ENCODE data around the gene S100B. TPM values are rescaled to one million over a fixed set of nuclear protein-coding genes. Genes with fewer than 3 reads are reported as not detected.

S100B gene
- total RNA-seq, 5 donors from 2014 or later (not counting 1 experiment from before 2014, with no cell fraction given) = 0.49 to 11.4 (median 8.9) TPM

DNA sequence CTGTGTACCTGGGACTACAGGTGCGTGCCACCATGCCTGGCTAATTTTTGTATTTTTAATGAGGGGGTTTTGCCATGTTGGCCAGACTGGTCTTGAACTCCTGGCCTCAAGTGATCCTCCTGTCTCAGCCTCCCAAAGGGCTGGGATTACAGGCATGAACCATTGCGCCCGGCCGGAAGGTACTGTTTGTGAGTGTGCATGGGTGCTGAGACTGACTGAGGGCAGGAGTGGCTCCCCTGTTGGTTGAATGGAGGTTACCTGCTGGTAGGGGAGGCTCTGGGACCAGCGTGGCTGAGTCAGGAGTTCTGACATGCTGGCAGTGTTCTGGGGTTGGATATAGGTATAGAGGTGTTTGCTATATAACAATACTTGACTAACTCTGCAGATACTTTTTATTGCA is 41.0 kb upstream of the S100B start:
- no peak for DNase-seq
- H3K27me3 ChIP-seq (replicated peaks in 1 of 2; ENCODE audit: control insufficient read depth in 2 of 2, extremely low read depth in 1 of 2, insufficient read depth in 2 of 2, low read length in 1 of 2) = no peaks in the 10 kb centered on the region
- POLR2A ChIA-PET = no interaction called here
- Mint-ChIP-seq H3K4me3 (no peak overlapping the region), H3K36me3 (peaks cover 74% of the 10 kb centered on the region), H3K4me1 (peaks cover 50 to 63% (median 57%) of the 10 kb centered on the region in 3 donors), H3K9me3 (no peaks in the 10 kb centered on the region), H3K27ac (peak overlapping the region in 1 of 2 donors; percentile 64), H3K27me3 (no peaks in the 10 kb centered on the region)
- WGBS (ENCODE audit: insufficient coverage) = 100% methylated on average over 1 of the region's 5 CpGs
- peaks cover 39 to 97% of the 10 kb centered on the region in 2 donors for H3K36me3 ChIP-seq (ENCODE audit: control insufficient read depth in 2 of 2, extremely low read depth in 1 of 2, insufficient read depth in 1 of 2, low read length in 1 of 2)
- no peak for ATAC-seq (replicated peaks in 1 of 4)
- CTCF ChIA-PET = interaction anchor here in 1 of 2 donors (0.7 kb wide), 1 partner anchor 170 kb away, joined by 3 read pairs; no protein-coding TSS in a partner anchor
- no peak overlapping the region for H3K27ac ChIP-seq (ENCODE audit: low read length)
- H3K4me3 ChIP-seq (ENCODE audit: control insufficient read depth in 1 of 2, extremely low read depth in 1 of 2, low read length in 1 of 2) = no peak overlapping the region
- H3K4me1 ChIP-seq (ENCODE audit: control insufficient read depth in 1 of 2, extremely low read depth in 1 of 2, insufficient read depth in 2 of 2, low read length in 2 of 2) = peaks cover 0 to 33% of the 10 kb centered on the region in 2 experiments
- no peaks in the 10 kb centered on the region for H3K9me3 ChIP-seq

DNA sequence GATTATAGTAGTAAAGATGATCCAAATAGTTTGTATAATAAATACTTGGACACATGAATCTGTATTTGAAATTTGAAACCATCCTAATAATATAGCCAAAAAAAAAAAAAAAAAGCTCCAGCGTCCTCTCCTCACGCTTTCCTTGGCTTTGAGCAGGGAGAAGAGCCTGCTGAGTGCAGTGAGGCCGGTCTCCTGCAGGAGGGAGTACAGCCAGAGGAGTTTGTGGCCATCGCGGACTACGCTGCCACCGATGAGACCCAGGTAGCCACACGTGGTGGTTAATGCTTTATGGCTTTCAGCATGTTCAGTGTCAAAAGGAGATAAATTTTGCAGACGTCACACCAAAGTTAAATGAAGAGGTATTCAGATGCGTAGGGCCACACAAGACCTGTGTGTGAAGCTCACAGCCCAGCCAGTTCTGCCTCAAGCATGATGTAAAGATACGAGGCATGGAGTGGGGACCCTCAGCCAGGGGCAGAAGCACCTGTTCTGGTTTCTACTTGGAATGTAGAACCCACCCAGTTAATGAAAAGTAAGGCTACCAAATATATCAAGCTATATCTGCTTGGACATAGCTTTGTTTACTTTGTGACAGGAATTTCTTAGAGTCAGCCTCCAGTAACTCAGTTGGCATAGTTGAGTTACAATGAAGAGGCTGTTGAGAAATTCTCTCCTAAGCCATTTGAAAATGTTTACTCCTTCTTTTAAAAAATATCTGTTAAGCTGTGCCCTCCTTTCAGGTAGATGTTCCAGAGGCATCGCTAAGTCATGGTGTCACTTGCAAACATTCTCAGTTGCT is 38.7 kb upstream of the S100B start:
- Histone ChIP-seq H3K4me3 (ENCODE audit: control insufficient read depth in 1 of 2, extremely low read depth in 1 of 2, low read length in 1 of 2) (no peak overlapping the region), H3K4me1 (ENCODE audit: control insufficient read depth in 1 of 2, extremely low read depth in 1 of 2, insufficient read depth in 2 of 2, low read length in 2 of 2) (peaks cover 12 to 18% of the 10 kb centered on the region in 2 experiments), H3K36me3 (ENCODE audit: control insufficient read depth in 2 of 2, extremely low read depth in 1 of 2, insufficient read depth in 1 of 2, low read length in 1 of 2) (peaks cover 21 to 78% of the 10 kb centered on the region in 2 donors), H3K27ac (ENCODE audit: low read length) (no peak overlapping the region), H3K27me3 (replicated peaks in 1 of 2; ENCODE audit: control insufficient read depth in 2 of 2, extremely low read depth in 1 of 2, insufficient read depth in 2 of 2, low read length in 1 of 2) (no peaks in the 10 kb centered on the region), H3K9me3 (no peaks in the 10 kb centered on the region)
- H3K27me3 Mint-ChIP-seq = no peaks in the 10 kb centered on the region
- H3K4me3 Mint-ChIP-seq = no peak overlapping the region
- no peak for ATAC-seq (replicated peaks in 1 of 4)
- 95% methylated on average over 8 of the region's 12 CpGs for WGBS (ENCODE audit: insufficient coverage)
- H3K9me3 Mint-ChIP-seq = no peaks in the 10 kb centered on the region
- H3K27ac Mint-ChIP-seq = no peak overlapping the region
- peaks cover 60 to 71% (median 61%) of the 10 kb centered on the region in 3 donors for H3K4me1 Mint-ChIP-seq
- ChIA-PET POLR2A (interaction anchor here in 1 of 2 donors (0.6 kb wide), 1 partner anchor 114 kb away, joined by 4 read pairs; no protein-coding TSS in a partner anchor), CTCF (no interaction called here)
- DNase-seq = no peak
- peaks cover 64% of the 10 kb centered on the region for H3K36me3 Mint-ChIP-seq

DNA sequence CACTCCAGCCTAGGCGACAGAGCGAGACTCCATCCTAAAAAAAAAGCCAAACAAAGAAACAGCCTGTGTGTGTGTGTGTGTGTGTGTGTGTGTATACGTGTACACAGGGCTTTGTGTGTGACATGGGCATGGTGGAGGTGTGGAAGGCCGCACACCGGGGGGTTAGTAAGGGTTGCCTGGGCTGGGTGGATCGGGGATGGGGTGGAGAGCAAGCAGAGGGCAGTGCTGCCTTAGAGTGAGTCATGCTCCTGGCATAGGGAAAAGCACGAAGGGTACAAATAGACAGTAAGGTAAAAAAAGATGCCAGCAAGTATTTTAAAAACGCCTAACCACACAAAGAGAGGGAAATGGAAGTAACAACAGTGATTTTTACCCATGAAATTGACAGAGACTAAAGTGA is 36.8 kb upstream of the S100B start:
- H3K27me3 ChIP-seq (replicated peaks in 1 of 2; ENCODE audit: control insufficient read depth in 2 of 2, extremely low read depth in 1 of 2, insufficient read depth in 2 of 2, low read length in 1 of 2) = no peaks in the 10 kb centered on the region
- peak overlapping the region in 1 of 3 donors; percentile 28 for H3K4me3 Mint-ChIP-seq
- H3K9me3 Mint-ChIP-seq = no peaks in the 10 kb centered on the region
- H3K9me3 ChIP-seq = no peaks in the 10 kb centered on the region
- no peaks in the 10 kb centered on the region for H3K27me3 Mint-ChIP-seq
- no peak for DNase-seq
- ATAC-seq (replicated peaks in 1 of 4) = no peak
- H3K4me3 ChIP-seq (ENCODE audit: control insufficient read depth in 1 of 2, extremely low read depth in 1 of 2, low read length in 1 of 2) = no peak overlapping the region
- peaks cover 20 to 21% of the 10 kb centered on the region in 2 experiments for H3K4me1 ChIP-seq (ENCODE audit: control insufficient read depth in 1 of 2, extremely low read depth in 1 of 2, insufficient read depth in 2 of 2, low read length in 2 of 2)
- peak overlapping the region; percentile 9 to 49 for H3K27ac Mint-ChIP-seq
- no peak overlapping the region for H3K27ac ChIP-seq (ENCODE audit: low read length)
- 100% methylated on average over 4 of the region's 8 CpGs for WGBS (ENCODE audit: insufficient coverage)
- peaks cover 63 to 74% (median 65%) of the 10 kb centered on the region in 3 donors for H3K4me1 Mint-ChIP-seq
- H3K36me3 ChIP-seq (ENCODE audit: control insufficient read depth in 2 of 2, extremely low read depth in 1 of 2, insufficient read depth in 1 of 2, low read length in 1 of 2) = peaks cover 15 to 66% of the 10 kb centered on the region in 2 donors
- ChIA-PET POLR2A (no interaction called here), CTCF (interaction anchor here in 1 of 2 donors (0.6 kb wide), 1 partner anchor 25 kb away, joined by 3 read pairs; no protein-coding TSS in a partner anchor)
- H3K36me3 Mint-ChIP-seq = peaks cover 56% of the 10 kb centered on the region

DNA sequence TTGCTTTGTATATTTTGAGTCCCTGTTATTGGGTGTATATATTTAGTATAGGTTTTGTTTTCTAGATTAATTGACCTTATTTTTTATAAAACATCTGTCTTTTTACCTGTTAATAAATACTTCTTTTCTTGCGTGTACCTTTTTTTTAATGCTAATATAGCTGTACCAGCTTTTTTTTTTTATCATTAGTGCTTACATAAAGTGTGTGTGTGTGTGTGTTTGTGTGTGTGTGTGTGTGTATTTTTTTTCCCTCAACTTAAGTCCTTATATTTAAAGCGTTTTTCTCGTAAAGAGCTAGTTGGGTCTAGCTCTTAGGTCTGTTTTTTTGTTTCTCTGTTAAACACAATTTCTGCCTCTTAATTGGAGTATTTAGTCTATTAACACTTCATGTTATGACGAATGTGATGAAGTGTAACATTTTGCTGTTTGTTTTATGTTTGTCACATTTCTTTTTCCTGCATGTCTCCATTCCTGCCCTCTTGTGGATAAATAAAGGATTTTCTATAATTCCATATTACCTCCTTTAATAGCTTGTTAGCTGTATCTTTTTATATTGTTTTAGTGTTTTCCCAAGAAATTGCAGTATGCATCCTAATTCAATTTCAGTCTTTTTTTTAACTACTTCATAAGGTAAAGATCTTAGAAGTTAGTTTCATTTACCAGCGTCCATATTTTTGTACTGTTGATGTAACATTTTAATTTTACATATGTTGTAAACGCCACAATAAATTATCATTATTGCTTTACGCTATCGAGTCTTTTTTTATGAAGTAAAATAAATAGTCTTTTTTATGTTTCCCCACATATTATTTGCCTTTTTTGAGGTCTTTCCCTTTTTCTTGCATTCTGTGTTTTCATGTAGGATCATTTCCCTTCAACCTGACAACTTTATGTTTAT is 34.9 kb upstream of the S100B start:
- no peak overlapping the region for H3K4me3 ChIP-seq (ENCODE audit: control insufficient read depth in 1 of 2, extremely low read depth in 1 of 2, low read length in 1 of 2)
- ATAC-seq (replicated peaks in 1 of 4) (no peak), DNase-seq (peak in 1 of 35 experiments; percentile 56)
- H3K27me3 Mint-ChIP-seq = no peaks in the 10 kb centered on the region
- peaks cover 62 to 70% (median 63%) of the 10 kb centered on the region in 3 donors for H3K4me1 Mint-ChIP-seq
- H3K27ac Mint-ChIP-seq = peak overlapping the region; percentile 56 to 82
- CTCF ChIA-PET = interaction anchor here (0.6 to 2.4 kb wide), 15 partner anchors 18 to 496 kb away, joined by 3 to 25 read pairs (median 4); partner anchors contain the start of gene DIP2A (in 1 of the 2)
- WGBS (ENCODE audit: insufficient coverage) = no CpG with 5 or more reads among the region's 8 CpGs
- H3K9me3 ChIP-seq = no peaks in the 10 kb centered on the region
- H3K27me3 ChIP-seq (replicated peaks in 1 of 2; ENCODE audit: control insufficient read depth in 2 of 2, extremely low read depth in 1 of 2, insufficient read depth in 2 of 2, low read length in 1 of 2) = no peaks in the 10 kb centered on the region
- POLR2A ChIA-PET = interaction anchor here (0.6 kb wide), 3 partner anchors 18 to 264 kb away, joined by 3 to 4 read pairs (median 3); no protein-coding TSS in a partner anchor
- peak overlapping the region; percentile 79 to 100 (median 95) for H3K4me3 Mint-ChIP-seq
- peaks cover 23 to 27% of the 10 kb centered on the region in 2 experiments for H3K4me1 ChIP-seq (ENCODE audit: control insufficient read depth in 1 of 2, extremely low read depth in 1 of 2, insufficient read depth in 2 of 2, low read length in 2 of 2)
- H3K9me3 Mint-ChIP-seq = no peaks in the 10 kb centered on the region
- no peak overlapping the region for H3K27ac ChIP-seq (ENCODE audit: low read length)
- peaks cover 14 to 46% of the 10 kb centered on the region in 2 donors for H3K36me3 ChIP-seq (ENCODE audit: control insufficient read depth in 2 of 2, extremely low read depth in 1 of 2, insufficient read depth in 1 of 2, low read length in 1 of 2)
- H3K36me3 Mint-ChIP-seq = peaks cover 40% of the 10 kb centered on the region

DNA sequence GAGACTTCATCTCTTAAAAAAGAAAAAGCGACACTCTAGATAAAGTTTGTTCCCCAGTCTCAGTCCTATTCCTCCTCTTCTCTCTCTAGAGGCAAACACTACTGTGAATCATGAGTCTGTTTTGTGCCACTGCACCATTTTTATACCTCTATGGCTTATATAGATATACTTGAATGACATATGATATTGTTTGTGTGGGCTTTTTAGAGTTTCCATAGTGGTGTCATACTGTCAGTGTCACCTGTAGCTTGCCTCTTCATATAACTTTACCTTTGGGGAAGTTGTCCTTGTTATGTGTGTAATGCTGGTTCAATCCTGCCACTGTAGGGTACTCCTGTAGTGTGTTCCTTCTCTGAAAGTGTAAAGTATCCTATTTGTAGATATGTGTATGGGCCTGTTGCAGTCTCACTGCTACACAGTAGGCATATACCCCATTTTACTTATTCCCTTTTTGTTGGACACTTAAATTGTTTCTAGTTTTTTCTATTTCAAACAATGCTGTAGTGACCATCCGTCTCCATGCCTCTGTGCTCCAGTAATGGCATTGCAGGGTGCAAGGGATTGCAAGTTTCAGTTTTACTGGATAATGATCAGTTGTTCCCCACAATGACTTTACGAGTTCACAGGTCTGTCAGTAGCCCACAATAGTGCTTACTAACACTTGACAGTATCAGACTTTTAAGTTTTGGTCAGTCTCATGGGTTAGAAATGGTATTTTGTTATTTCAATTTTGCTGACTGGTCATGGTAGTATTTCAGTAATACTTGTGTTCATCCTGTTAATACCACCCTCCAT is 33.3 kb upstream of the S100B start:
- CTCF ChIA-PET = interaction anchor here (1.0 to 2.4 kb wide), 4 partner anchors 86 to 139 kb away, joined by 3 to 9 read pairs (median 6); no protein-coding TSS in a partner anchor
- H3K27ac ChIP-seq (ENCODE audit: low read length) = no peak overlapping the region
- H3K36me3 Mint-ChIP-seq = peaks cover 29% of the 10 kb centered on the region
- ATAC-seq (replicated peaks in 1 of 4) (no peak), DNase-seq (no peak)
- peaks cover 8 to 30% of the 10 kb centered on the region in 2 donors for H3K36me3 ChIP-seq (ENCODE audit: control insufficient read depth in 2 of 2, extremely low read depth in 1 of 2, insufficient read depth in 1 of 2, low read length in 1 of 2)
- H3K27me3 ChIP-seq (replicated peaks in 1 of 2; ENCODE audit: control insufficient read depth in 2 of 2, extremely low read depth in 1 of 2, insufficient read depth in 2 of 2, low read length in 1 of 2) = no peaks in the 10 kb centered on the region
- peaks cover 77 to 81% (median 78%) of the 10 kb centered on the region in 3 donors for H3K4me1 Mint-ChIP-seq
- POLR2A ChIA-PET = interaction anchor here in 1 of 2 donors (3.4 kb wide), 1 partner anchor 78 kb away, joined by 11 read pairs; no protein-coding TSS in a partner anchor
- H3K27me3 Mint-ChIP-seq = no peaks in the 10 kb centered on the region
- H3K4me1 ChIP-seq (ENCODE audit: control insufficient read depth in 1 of 2, extremely low read depth in 1 of 2, insufficient read depth in 2 of 2, low read length in 2 of 2) = peaks cover 39 to 40% of the 10 kb centered on the region in 2 experiments
- H3K9me3 Mint-ChIP-seq = no peaks in the 10 kb centered on the region
- peak overlapping the region; percentile 73 to 88 for H3K27ac Mint-ChIP-seq
- H3K9me3 ChIP-seq = no peaks in the 10 kb centered on the region
- peak overlapping the region; percentile 6 to 72 for H3K4me3 ChIP-seq (ENCODE audit: control insufficient read depth in 1 of 2, extremely low read depth in 1 of 2, low read length in 1 of 2)
- peak overlapping the region; percentile 79 to 100 (median 95) for H3K4me3 Mint-ChIP-seq
- no CpG with 5 or more reads among the region's 3 CpGs for WGBS (ENCODE audit: insufficient coverage)
